GM23248 (cell line): Measurements from ENCODE around the gene PDE4B.

Experiments
- EZH2 ChIP-seq: fragments of 200-600 bp; sonication (generic); IDR thresholded peaks from 2 replicates; pipeline ENCODE4 v1.6.1; 2018; ENCODE audit warnings: antibody characterized with exemption, mild to moderate bottlenecking; ENCODE audit not compliant: insufficient read depth, poor library complexity, severe bottlenecking
- EZH2phosphoT487 ChIP-seq: fragments of 200-600 bp; sonication (generic); IDR thresholded peaks from 2 replicates; pipeline ENCODE4 v1.6.1; 2018; ENCODE audit warnings: antibody characterized with exemption, moderate library complexity, mild to moderate bottlenecking, low read depth; ENCODE audit not compliant: insufficient read depth

DNA sequence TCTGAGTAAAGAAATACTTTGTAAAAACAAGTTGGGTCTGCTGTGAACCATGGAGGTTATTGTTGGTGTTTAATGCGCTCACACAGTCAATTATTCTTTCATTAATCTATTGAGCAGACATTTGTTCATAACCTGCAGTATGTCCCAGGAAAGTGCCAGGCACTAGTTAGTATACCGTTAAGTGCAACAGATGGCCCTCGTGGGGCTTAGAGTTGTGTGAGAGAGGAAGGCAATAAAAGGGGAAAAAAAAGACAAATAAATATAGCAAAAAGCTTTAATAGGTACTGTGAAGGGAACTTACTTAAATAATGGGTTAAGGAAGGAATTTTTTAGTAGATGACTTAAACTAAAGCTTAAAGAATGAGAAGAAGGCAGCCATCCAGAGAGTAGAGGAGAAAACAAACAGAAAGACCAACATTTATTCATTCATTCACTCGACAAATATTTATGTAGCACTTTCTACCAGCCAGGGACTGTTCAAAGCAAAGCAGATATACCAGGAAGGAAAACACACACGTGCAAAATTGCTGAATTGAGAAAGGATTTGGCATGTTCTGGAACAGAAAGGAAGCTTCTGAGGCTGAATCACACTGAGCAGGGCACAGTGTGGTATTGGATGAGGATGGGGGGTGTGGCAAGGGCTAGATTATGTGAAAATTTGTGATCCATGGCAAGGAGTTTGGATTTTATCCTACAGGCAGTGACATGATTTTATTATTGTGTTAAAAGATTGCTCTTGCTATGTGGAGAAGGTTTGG, 445.2 kb downstream of the PDE4B start:
- TF ChIP-seq EZH2phosphoT487 (no peak), EZH2 (no peak)
